Measurements from ENCODE around the gene PYHIN1.
A peak's percentile ranks its signal among the peaks of the same experiment; 100 is the strongest.

Gene PYHIN1

DNA sequence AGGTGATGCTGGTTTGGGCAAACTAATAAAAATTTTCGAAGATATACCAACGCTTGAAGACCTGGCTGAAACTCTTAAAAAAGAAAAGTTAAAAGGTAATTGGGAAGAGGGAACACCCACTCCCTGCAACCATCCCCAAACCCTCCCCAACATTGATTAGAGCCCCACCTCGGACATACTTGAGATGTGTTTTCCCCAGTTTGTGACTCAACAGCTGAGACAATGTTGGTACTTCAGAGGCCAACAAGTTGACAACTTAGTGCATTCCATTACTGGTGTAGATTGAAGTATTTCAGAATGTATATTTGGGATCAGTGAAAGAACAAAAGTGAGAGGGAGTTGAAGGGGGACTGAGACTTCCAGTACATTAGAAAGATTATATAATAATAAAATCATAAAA lies 83.5 kb downstream of the PYHIN1 start:
- DNase-seq (ENCODE audit: low read depth), result no peak

- DNase-seq (ENCODE audit: low read depth), result peak; percentile 56
Measured at GRCh38 chr1:159015440-159015909, 84.1 kb downstream of the PYHIN1 start.

DNA sequence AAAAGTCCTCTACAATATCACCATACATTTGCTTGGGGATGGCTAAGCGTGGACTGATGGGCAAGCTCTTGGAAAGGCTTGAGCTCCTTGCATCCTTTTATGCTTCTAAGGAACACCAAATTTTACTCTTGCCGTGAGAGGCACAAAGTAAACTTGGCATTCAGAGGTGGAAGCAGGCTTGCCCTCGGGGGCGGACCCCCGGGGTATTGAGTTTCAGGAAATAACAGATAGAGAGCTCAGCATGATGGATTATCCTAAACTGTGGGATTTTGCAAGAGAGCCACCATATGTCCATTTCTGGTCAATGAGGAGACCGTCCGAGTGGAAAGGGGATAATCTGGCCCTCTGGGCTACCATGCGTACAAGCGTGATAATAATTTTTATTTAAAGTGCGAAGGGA lies 92.4 kb downstream of the PYHIN1 start:
- no peak for DNase-seq (ENCODE audit: low read depth)

DNA sequence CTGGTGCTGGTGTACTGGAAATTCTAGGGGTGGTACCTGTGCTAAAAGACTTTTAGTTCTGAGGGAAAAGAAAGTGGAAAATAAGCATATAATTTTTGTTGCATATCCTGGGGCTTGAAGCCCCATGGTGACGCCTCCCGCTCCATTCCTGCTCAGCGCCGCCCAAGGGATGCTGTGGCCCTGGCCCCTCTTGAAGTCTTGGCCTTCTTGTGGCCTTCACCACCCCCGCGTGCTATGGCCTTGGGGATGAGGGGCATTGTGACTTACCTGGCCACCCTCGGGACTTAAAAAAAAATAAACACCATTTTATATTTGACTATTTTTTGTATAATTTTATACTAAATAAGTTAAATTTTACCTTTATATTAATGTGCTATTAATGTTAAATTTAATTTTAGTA lies 93.7 kb downstream of the PYHIN1 start:
- no peak for DNase-seq (ENCODE audit: low read depth)

All from GM04503 (cell line).